Measurements from ENCODE around the gene SMC2. TPM values are rescaled to one million over a fixed set of nuclear protein-coding genes. Genes with fewer than 3 reads are reported as not detected.

The SMC2 gene
- total RNA-seq = 1 to 10 TPM; 5.2 to 9.2 TPM
- long read RNA-seq, donor 1, partial matches to known transcripts = 3 of 3 reads
- long read RNA-seq, donor 1, other reads (novel, unspliced or antisense) = 0 of 3 reads
- long read RNA-seq, donor 2, partial matches to known transcripts = 8 of 14 reads
- long read RNA-seq, donor 2, other reads (novel, unspliced or antisense) = 6 of 14 reads

GRCh38 chr9:104093647-104094533 is at the start of gene SMC2:
SMC2 (plus strand) TSS chr9:104094309; CDS start chr9:104095385, 1,076 bp downstream.
- intact Hi-C loops (cut with DNase I) = loop anchor here in 1 of 2 donors (10.0 kb wide), 1 partner anchor 69 kb away; no protein-coding TSS in a partner anchor
- DNase-seq (ENCODE audit: low spot score) = peak; percentile 98

- intact Hi-C loops (cut with DNase I) = no loop called here
- DNase-seq (ENCODE audit: low spot score) = no peak
These were observed 25.6 kb upstream of the SMC2 start for GRCh38 chr9:104068546-104068945.

- no peak for DNase-seq (ENCODE audit: low spot score)
- intact Hi-C loops (cut with DNase I) = no loop called here
These were observed 24.8 kb upstream of the SMC2 start for GRCh38 chr9:104069288-104069687.

GRCh38 chr9:104071589-104071988 is 22.5 kb upstream of the SMC2 start:
- intact Hi-C loops (cut with DNase I) = no loop called here
- DNase-seq (ENCODE audit: low spot score) = no peak

GRCh38 chr9:104073098-104073769 is 20.9 kb upstream of the SMC2 start:
- no peak for DNase-seq (ENCODE audit: low spot score)
- intact Hi-C loops (cut with DNase I) = no loop called here

- intact Hi-C loops (cut with DNase I) = no loop called here
- DNase-seq (ENCODE audit: low spot score) = no peak
These were observed 20.4 kb upstream of the SMC2 start for GRCh38 chr9:104073770-104074133.

- intact Hi-C loops (cut with DNase I) = no loop called here
- DNase-seq (ENCODE audit: low spot score) = no peak
These were observed 19.2 kb upstream of the SMC2 start for GRCh38 chr9:104074876-104075275.

GRCh38 chr9:104075801-104076753 is 18.0 kb upstream of the SMC2 start:
- intact Hi-C loops (cut with DNase I) = no loop called here
- no peak for DNase-seq (ENCODE audit: low spot score)

GRCh38 chr9:104078596-104078995 is 15.5 kb upstream of the SMC2 start:
- DNase-seq (ENCODE audit: low spot score) = no peak
- intact Hi-C loops (cut with DNase I) = no loop called here

- intact Hi-C loops (cut with DNase I) = no loop called here
- DNase-seq (ENCODE audit: low spot score) = no peak
These were observed 13.1 kb upstream of the SMC2 start for GRCh38 chr9:104080983-104081382.

- intact Hi-C loops (cut with DNase I) = no loop called here
- DNase-seq (ENCODE audit: low spot score) = no peak
These were observed 11.9 kb upstream of the SMC2 start for GRCh38 chr9:104082168-104082567.

GRCh38 chr9:104085525-104085924 is 8.6 kb upstream of the SMC2 start:
- intact Hi-C loops (cut with DNase I) = no loop called here
- no peak for DNase-seq (ENCODE audit: low spot score)

GRCh38 chr9:104087894-104088293 is 6.2 kb upstream of the SMC2 start:
- no peak for DNase-seq (ENCODE audit: low spot score)
- intact Hi-C loops (cut with DNase I) = no loop called here

- no peak for DNase-seq (ENCODE audit: low spot score)
- intact Hi-C loops (cut with DNase I) = no loop called here
These were observed 5.7 kb upstream of the SMC2 start for GRCh38 chr9:104088416-104088815.

GRCh38 chr9:104090578-104090977 is 3.5 kb upstream of the SMC2 start:
- intact Hi-C loops (cut with DNase I) = loop anchor here in 1 of 2 donors (10.0 kb wide), 1 partner anchor 66 kb away; no protein-coding TSS in a partner anchor
- DNase-seq (ENCODE audit: low spot score) = no peak

- intact Hi-C loops (cut with DNase I) = loop anchor here in 1 of 2 donors (10.0 kb wide), 1 partner anchor 66 kb away; no protein-coding TSS in a partner anchor
- no peak for DNase-seq (ENCODE audit: low spot score)
These were observed 3.0 kb upstream of the SMC2 start for GRCh38 chr9:104091116-104091515.

- DNase-seq (ENCODE audit: low spot score) = no peak
- intact Hi-C loops (cut with DNase I) = loop anchor here in 1 of 2 donors (10.0 kb wide), 1 partner anchor 67 kb away; no protein-coding TSS in a partner anchor
These were observed 2.4 kb upstream of the SMC2 start for GRCh38 chr9:104091708-104092107.

GRCh38 chr9:104092192-104092591 is 1.9 kb upstream of the SMC2 start:
- intact Hi-C loops (cut with DNase I) = loop anchor here in 1 of 2 donors (10.0 kb wide), 1 partner anchor 67 kb away; no protein-coding TSS in a partner anchor
- no peak for DNase-seq (ENCODE audit: low spot score)

Data from posterior vena cava (tissue), 2 donors.